GM12865 (cell line): ENCODE results near the gene PEX14.

Experiments used
- DNase-seq: peaks from one replicate; pipeline ENCODE4 v3.0.0; 2010; ENCODE audit warnings: low read depth
- H3K4me3 ChIP-seq: 2 replicates; pipeline ENCODE4 v1.5.1; 2011; ENCODE audit warnings: mild to moderate bottlenecking, low read depth, low read length, control low read depth
- CTCF ChIP-seq: IDR thresholded peaks from 2 replicates; pipeline ENCODE4 v1.5.1; 2011; ENCODE audit warnings: low read length, control low read depth, low read depth, inconsistent platforms; ENCODE audit not compliant: insufficient read depth; ENCODE audit errors: missing control alignments

The PEX14 gene

GRCh38 chr1:10648689-10649516 lies 174.2 kb downstream of the PEX14 start:
- TF ChIP-seq CTCF = no peak
- no peak for DNase-seq
- H3K4me3 ChIP-seq = no peak overlapping the region

- TF ChIP-seq CTCF = no peak
- no peak overlapping the region for H3K4me3 ChIP-seq
- no peak for DNase-seq
Observed at GRCh38 chr1:10649517-10650201, 174.9 kb downstream of the PEX14 start.

GRCh38 chr1:10650556-10651388 lies 176.0 kb downstream of the PEX14 start:
- no peak for DNase-seq
- TF ChIP-seq CTCF = no peak
- no peak overlapping the region for H3K4me3 ChIP-seq

- H3K4me3 ChIP-seq = no peak overlapping the region
- no peak for TF ChIP-seq CTCF
- no peak for DNase-seq
Observed at GRCh38 chr1:10651389-10651766, 176.6 kb downstream of the PEX14 start.

GRCh38 chr1:10651793-10652192 lies 177.0 kb downstream of the PEX14 start:
- H3K4me3 ChIP-seq = no peak overlapping the region
- DNase-seq = no peak
- TF ChIP-seq CTCF = no peak

GRCh38 chr1:10652626-10653025 lies 177.9 kb downstream of the PEX14 start:
- no peak overlapping the region for H3K4me3 ChIP-seq
- DNase-seq = no peak
- TF ChIP-seq CTCF = no peak
